ENCODE data around the gene AK8.

Gene AK8

GRCh38 chr9:132824151-132824550 lies 53.9 kb downstream of the AK8 start:
- no peak for ATAC-seq
- TF ChIP-seq PPARA (CRISPR knock-in tag; IDR thresholded peaks at IDR 0.05; ENCODE audit: borderline replicate concordance) (no peak), ZNF8 (CRISPR knock-in tag; IDR thresholded peaks at IDR 0.05) (no peak), TSHZ2 (CRISPR knock-in tag; IDR thresholded peaks at IDR 0.05) (no peak), GLIS3 (CRISPR knock-in tag; IDR thresholded peaks at IDR 0.05) (no peak), TOX (CRISPR knock-in tag; IDR thresholded peaks at IDR 0.05; ENCODE audit: borderline replicate concordance) (no peak), ZC3H10 (CRISPR knock-in tag; IDR thresholded peaks at IDR 0.05) (no peak), ARNTL (CRISPR knock-in tag; IDR thresholded peaks at IDR 0.05; ENCODE audit: borderline replicate concordance, low read depth) (no peak), CREB5 (CRISPR knock-in tag; IDR thresholded peaks at IDR 0.05; ENCODE audit: low read depth) (no peak)

GRCh38 chr9:132823370-132824145 lies 54.5 kb downstream of the AK8 start:
- TF ChIP-seq CREB5 (CRISPR knock-in tag; IDR thresholded peaks at IDR 0.05; ENCODE audit: low read depth) (no peak), ZC3H10 (CRISPR knock-in tag; IDR thresholded peaks at IDR 0.05) (no peak), ARNTL (CRISPR knock-in tag; IDR thresholded peaks at IDR 0.05; ENCODE audit: borderline replicate concordance, low read depth) (no peak), CSRNP3 (CRISPR knock-in tag; IDR thresholded peaks at IDR 0.05) (no peak), ZNF8 (CRISPR knock-in tag; IDR thresholded peaks at IDR 0.05) (no peak), TOX (CRISPR knock-in tag; IDR thresholded peaks at IDR 0.05; ENCODE audit: borderline replicate concordance) (no peak), PATZ1 (CRISPR knock-in tag; IDR thresholded peaks at IDR 0.05; ENCODE audit: borderline replicate concordance) (no peak), ZFP30 (CRISPR knock-in tag; IDR thresholded peaks at IDR 0.05) (no peak), OSR1 (CRISPR knock-in tag; IDR thresholded peaks at IDR 0.05) (no peak), CSDC2 (CRISPR knock-in tag; IDR thresholded peaks at IDR 0.05) (no peak)
- ATAC-seq = no peak

- TF ChIP-seq TCF4 (CRISPR knock-in tag; IDR thresholded peaks at IDR 0.05; ENCODE audit: borderline replicate concordance) (peak; percentile 50; the same call in 1 of the 2 replicates), ZNF70 (CRISPR knock-in tag; IDR thresholded peaks at IDR 0.05) (no peak), ZFP3 (CRISPR knock-in tag; IDR thresholded peaks at IDR 0.05) (no peak), ZNF8 (CRISPR knock-in tag; IDR thresholded peaks at IDR 0.05) (no peak), CSRNP3 (CRISPR knock-in tag; IDR thresholded peaks at IDR 0.05) (no peak)
- ATAC-seq = no peak
Observed at GRCh38 chr9:132820169-132820944, 57.7 kb downstream of the AK8 start.

Data from SK-N-SH treated with all-trans-retinoic acid at 6 μM for 48 hours (cell line).